Endothelial cell (in vitro differentiated cells): ENCODE measurements around the gene KLB. TPM values are rescaled to one million over a fixed set of nuclear protein-coding genes. Genes with fewer than 3 reads are reported as not detected.
A peak's percentile ranks its signal among the peaks of the same experiment; 100 is the strongest.
"Not testable (repeated sequence)": the region's sequence is repeated elsewhere in the genome, so short reads cannot be mapped to it uniquely, and the experiment has no call there.

Experiments used
- DNase-seq: peaks from one replicate; pipeline ENCODE4 v3.0.0; 2021; ENCODE audit warnings: low spot score
- H3K27ac Mint-ChIP-seq: one replicate; pipeline ENCODE4 v1.8.0; 2021; ENCODE audit warnings: mixed read lengths, inconsistent platforms; ENCODE audit not compliant: unreplicated experiment
- H3K27me3 Mint-ChIP-seq: one replicate; pipeline ENCODE4 v1.8.0; 2021; ENCODE audit warnings: mild to moderate bottlenecking, moderate library complexity, mixed read lengths, inconsistent platforms; ENCODE audit not compliant: unreplicated experiment
- H3K36me3 Mint-ChIP-seq: one replicate; pipeline ENCODE4 v1.8.0; 2021; ENCODE audit warnings: mild to moderate bottlenecking, low read depth, mixed read lengths, inconsistent platforms; ENCODE audit not compliant: unreplicated experiment
- H3K4me1 Mint-ChIP-seq: one replicate; pipeline ENCODE4 v1.8.0; 2021; ENCODE audit warnings: mild to moderate bottlenecking, mixed read lengths, inconsistent platforms; ENCODE audit not compliant: unreplicated experiment
- H3K4me3 Mint-ChIP-seq: one replicate; pipeline ENCODE4 v1.8.0; 2021; ENCODE audit warnings: mild to moderate bottlenecking, mixed read lengths, inconsistent platforms; ENCODE audit not compliant: unreplicated experiment
- H3K9me3 Mint-ChIP-seq: one replicate; pipeline ENCODE4 v1.8.0; 2021; ENCODE audit warnings: mixed read lengths, inconsistent platforms; ENCODE audit not compliant: unreplicated experiment
- CTCF ChIP-seq: fragments of 200-600 bp; sonication (generic); IDR thresholded peaks from one replicate; pipeline ENCODE4 v1.5.0; 2021; ENCODE audit warnings: antibody characterized with exemption; ENCODE audit not compliant: unreplicated experiment
- total RNA-seq: library from RNA; stranded (reverse); fragmentation: NEBNext Ultra II Directional; extraction: Animal tissue kit (Norgen Biotek cat#: 25700); gene quantifications from one replicate; pipeline ENCODE4 v1.2.1, GENCODE V29; 2021; ENCODE audit not compliant: unreplicated experiment

Gene KLB
- total RNA-seq, 1 donor from 2014 or later, result not detected

GRCh38 chr4:39453738-39454137, 47.0 kb downstream of the KLB start:
- peaks cover 24% of the 10 kb centered on the region for H3K4me1 Mint-ChIP-seq
- H3K4me3 Mint-ChIP-seq, result no peak overlapping the region
- no peak for DNase-seq
- no peaks in the 10 kb centered on the region for H3K9me3 Mint-ChIP-seq
- H3K27me3 Mint-ChIP-seq, result peaks cover 2% of the 10 kb centered on the region
- TF ChIP-seq CTCF, result no peak
- no peak overlapping the region for H3K27ac Mint-ChIP-seq
- peaks cover 43% of the 10 kb centered on the region for H3K36me3 Mint-ChIP-seq

- H3K9me3 Mint-ChIP-seq, result no peaks in the 10 kb centered on the region
- H3K27me3 Mint-ChIP-seq, result peaks cover 6% of the 10 kb centered on the region
- H3K4me1 Mint-ChIP-seq, result peaks cover 24% of the 10 kb centered on the region
- no peak overlapping the region for H3K27ac Mint-ChIP-seq
- peaks cover 43% of the 10 kb centered on the region for H3K36me3 Mint-ChIP-seq
- TF ChIP-seq CTCF, result no peak
- H3K4me3 Mint-ChIP-seq, result peak overlapping the region; percentile 56
- no peak for DNase-seq
Observed at GRCh38 chr4:39455486-39455885, 48.8 kb downstream of the KLB start.

- DNase-seq, result no peak
- H3K4me1 Mint-ChIP-seq, result peaks cover 21% of the 10 kb centered on the region
- H3K4me3 Mint-ChIP-seq, result peak overlapping the region; percentile 99
- H3K36me3 Mint-ChIP-seq, result peaks cover 33% of the 10 kb centered on the region
- no peaks in the 10 kb centered on the region for H3K9me3 Mint-ChIP-seq
- H3K27ac Mint-ChIP-seq, result peak overlapping the region; percentile 99
- TF ChIP-seq CTCF, result no peak
- H3K27me3 Mint-ChIP-seq, result peaks cover 6% of the 10 kb centered on the region
Observed at GRCh38 chr4:39456946-39457763, 50.4 kb downstream of the KLB start.

GRCh38 chr4:39458161-39458504, 51.4 kb downstream of the KLB start:
- peaks cover 19% of the 10 kb centered on the region for H3K4me1 Mint-ChIP-seq
- DNase-seq, H3K9me3 Mint-ChIP-seq, H3K27me3 Mint-ChIP-seq: not testable (repeated sequence)
- peaks cover 24% of the 10 kb centered on the region for H3K36me3 Mint-ChIP-seq
- H3K27ac Mint-ChIP-seq, result peak overlapping the region; percentile 99
- H3K4me3 Mint-ChIP-seq, result peak overlapping the region; percentile 99

GRCh38 chr4:39458505-39459300, 52.0 kb downstream of the KLB start, which contains the start of the genes LIAS and RPL9:
Gene LIAS, plus strand, starts transcription at chr4:39459056. Its CDS starts 62 bp downstream, at chr4:39459118.
Gene RPL9, minus strand, starts transcription at chr4:39458922. Its CDS starts 483 bp downstream, at chr4:39458439.
- peaks cover 6% of the 10 kb centered on the region for H3K27me3 Mint-ChIP-seq
- no peaks in the 10 kb centered on the region for H3K9me3 Mint-ChIP-seq
- peak within 1 kb of the TSS; percentile 99 for H3K27ac Mint-ChIP-seq
- peaks cover 20% of the 10 kb centered on the region for H3K36me3 Mint-ChIP-seq
- H3K4me3 Mint-ChIP-seq, result peak within 1 kb of the TSS; percentile 99
- peak; percentile 88 for DNase-seq
- peaks cover 19% of the 10 kb centered on the region for H3K4me1 Mint-ChIP-seq
- TF ChIP-seq CTCF, result no peak
